Activated CD8-positive, alpha-beta memory T cell treated with anti-CD3 and anti-CD28 coated beads for 1 hour (primary cell): ENCODE measurements around the gene CAAP1.
"Not testable (repeated sequence)": the region's sequence is repeated elsewhere in the genome, so short reads cannot be mapped to it uniquely, and the experiment has no call there.

Source experiments
- DNase-seq, 2 donors: peaks; one replicate each; pipeline ENCODE4 v3.0.0-alpha.2; 2020; ENCODE audit warnings: low read depth in 1 of 2; ENCODE audit errors: extremely low read depth in 1 of 2

Gene CAAP1

DNA sequence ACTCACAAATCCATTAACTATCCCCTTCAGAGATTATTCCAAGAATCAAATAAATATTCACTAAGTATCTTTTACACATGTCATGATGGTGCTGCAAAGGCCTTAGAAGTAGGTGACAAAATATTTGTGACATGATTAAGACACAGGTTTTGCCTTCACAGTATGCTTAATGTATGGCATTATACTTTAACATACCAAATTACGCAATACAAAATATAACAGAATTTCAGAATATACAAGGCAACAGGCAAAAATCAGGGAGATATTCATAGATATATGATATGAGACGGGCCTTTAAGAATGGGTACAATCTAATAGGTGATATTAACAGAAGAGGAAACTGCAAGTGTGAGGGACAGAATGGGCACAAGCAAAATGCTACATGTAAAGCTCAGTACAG lies 41.6 kb downstream of the CAAP1 start:
- no peak for DNase-seq

DNA sequence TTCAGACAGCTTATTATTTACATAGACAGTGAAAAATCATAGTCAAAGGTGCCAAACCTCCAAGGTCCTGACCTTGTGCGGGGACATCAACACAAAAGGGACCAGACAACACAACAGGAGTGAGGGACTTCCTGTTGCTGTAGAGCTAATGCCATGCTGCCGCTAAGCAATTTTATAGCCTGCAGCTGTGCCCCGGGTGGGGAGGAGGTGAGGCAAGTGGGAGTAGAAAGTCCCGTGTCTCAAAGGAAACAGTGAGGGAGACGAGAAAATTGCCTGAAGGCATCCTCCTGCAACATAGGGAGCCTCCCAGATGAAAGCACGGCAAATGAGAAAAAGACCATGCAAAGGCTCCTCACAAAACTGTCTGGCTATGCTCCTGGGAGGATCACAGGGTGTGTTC lies 58.8 kb downstream of the CAAP1 start:
- no peak for DNase-seq

DNA sequence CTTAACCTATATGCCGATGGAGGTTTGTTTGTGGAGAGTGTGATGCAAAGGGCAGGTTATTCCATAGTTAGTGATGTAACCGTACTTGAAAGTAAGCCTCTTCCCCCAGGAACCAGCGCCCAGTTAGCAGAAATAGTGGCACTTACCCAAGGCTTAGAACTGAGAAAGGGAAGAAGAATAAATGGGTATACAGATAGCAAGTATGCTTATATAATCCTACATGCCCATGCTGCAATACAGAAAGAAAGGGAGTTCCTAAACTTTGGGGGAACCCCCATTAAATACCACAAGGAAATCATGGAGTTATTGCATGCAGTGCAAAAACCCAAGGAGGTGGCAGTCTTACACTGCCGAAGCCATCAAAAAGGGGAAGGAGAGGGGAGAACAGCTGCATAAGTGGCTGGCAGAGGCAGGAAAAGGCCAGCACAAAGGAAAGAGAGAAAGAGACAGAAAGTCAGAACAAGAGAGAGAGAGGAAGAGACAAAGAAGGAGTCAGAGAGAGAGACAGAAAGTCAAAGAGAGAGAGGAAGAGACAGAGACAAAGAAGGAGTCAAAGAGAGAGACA lies 64.1 kb downstream of the CAAP1 start:
- not testable (repeated sequence) for DNase-seq

DNA sequence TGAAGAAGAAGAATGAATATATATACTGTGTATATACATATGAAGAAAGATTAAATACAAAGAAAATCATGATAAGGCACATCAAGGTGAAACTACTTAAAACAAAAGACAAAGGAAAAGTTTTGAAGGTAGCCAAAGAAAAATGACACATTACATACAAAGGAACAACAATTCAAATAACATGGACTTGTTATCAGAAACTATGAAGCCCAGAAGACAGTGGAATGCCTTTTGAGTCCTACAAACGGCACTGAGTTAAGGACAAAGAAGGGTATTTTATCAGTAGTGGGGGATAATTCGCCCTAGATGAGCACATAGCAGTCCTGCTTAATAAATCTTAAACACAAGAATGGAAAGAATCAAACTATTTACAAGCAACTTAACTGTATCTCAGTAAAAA lies 77.8 kb downstream of the CAAP1 start:
- no peak for DNase-seq

DNA sequence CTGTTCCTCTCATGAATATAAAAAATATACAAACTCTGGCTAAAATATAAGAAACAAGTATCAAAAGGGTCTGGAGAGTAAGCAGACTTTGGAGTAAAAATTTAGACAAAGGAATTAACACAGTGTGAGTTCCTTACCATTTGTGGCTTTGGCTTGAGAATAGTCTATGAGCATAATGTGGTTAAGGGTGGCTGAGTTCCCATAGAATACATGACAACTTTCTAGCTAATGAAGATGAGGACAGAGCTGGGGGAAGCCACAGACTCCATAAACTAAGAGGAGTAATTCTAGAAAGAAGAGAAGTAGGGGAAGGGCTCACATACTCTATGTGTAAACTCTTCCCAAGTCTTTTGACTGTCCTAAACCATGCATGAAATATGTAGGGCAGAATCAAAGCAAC lies 79.4 kb downstream of the CAAP1 start:
- DNase-seq, result no peak

DNA sequence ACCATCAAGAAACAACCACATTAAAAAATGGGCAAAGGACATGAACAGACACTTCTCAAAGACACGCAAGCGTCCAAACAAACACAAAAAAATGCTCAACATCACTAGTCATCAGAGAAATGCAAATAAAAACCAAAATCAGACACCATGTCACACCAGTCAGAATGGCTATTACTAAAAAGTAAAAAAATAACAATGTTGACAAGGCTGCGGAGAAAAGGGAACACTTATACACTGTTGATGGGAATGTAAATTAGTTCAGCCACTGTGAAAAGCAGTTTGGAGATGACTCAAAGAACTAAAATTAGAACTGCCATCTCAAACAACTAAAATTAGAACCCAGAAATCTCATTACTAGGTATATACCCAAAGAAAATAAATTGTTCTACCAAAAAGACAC lies 80.4 kb downstream of the CAAP1 start:
- no peak for DNase-seq

DNA sequence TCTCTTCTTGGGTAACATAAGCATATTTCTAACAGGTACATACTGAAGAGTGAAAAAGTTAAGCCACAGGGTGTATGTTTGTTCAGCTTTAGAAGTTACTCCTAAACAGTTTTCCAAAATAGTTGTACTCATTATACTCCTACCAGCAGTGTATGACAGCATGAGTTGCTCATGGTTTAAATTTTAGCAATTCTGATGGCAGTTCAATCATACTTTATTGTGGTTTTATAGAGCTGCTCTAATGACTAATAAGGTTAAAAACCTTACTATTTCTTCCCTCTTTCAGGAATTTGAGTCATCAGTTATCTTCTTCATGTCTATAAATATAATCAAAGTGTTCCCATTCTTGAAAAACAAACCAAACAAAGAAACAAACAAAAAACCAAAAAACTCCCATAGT lies 81.5 kb downstream of the CAAP1 start:
- DNase-seq, result no peak

DNA sequence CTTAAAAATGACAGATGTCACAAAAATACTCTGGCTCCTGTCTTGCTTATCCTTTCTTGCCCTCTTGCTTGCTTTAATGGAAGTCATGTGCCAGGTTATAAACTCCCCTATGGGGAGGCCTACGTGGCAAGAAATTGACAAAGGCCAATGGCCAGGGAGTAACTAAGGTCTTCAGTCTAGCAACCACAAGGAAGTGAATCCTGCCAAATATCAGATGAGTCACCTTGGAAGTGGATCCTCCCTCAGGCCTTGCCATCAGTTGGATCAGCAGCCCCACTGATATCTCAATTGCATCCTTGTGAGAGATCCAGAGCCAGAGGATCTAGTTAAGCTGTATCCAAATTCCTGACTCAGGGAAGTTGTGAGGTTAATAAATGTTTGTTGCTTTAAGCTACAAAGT lies 82.8 kb downstream of the CAAP1 start:
- DNase-seq, result no peak

DNA sequence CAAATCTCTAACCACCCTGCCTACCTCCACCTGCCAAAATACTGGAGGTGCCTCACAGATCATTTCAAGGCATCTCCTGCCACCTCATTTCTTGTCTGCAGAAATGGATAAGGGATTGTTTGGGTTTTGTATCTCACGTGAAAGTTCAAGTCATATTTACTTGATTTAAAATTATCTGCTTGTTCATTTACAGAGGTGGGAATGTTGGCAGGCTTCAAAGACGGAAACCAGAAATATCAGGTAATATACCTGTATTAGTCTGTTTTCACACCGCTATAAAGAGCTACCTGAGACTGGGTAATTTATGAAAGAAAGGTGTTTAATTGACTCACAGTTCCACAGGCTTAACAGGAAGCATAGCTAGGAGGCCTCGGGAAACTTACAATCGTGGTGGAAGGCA lies 85.4 kb downstream of the CAAP1 start:
- no peak for DNase-seq

DNA sequence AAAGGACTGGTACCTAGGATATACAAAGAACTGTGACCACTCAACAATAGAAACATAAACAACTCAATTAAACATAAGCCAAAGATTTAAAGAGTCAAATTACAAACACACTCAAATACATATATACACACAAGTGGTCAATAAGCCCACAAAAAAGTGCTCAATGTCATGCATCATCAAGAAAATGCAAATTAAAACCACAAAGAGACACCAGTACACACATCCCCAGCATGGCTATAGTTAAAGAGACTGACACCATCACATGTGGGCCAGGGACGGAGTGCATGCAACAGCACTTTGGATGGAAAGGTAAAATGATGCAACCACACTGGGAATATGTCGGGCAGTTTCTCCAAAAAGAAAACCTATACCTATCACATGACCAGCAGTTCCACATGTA lies 89.7 kb downstream of the CAAP1 start:
- no peak for DNase-seq

DNA sequence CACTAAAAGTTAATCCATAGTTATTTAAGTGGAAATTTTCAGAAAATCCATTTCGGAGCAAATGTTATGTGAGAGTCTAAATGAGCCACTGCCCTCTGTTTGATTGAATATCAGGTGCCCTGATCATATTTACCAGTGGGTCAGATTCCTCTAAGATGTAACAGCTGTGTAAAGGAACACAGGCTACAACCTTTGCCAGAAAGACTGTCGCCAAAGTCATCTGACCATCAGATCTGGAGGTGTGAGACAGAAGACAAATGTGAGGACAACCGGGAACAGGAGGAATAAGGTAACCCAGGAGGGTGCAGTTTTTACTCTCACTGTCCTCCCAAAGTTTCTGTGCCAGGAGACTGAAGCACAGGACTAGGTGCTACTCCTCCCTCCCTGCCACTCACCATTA lies 90.8 kb downstream of the CAAP1 start:
- no peak for DNase-seq

DNA sequence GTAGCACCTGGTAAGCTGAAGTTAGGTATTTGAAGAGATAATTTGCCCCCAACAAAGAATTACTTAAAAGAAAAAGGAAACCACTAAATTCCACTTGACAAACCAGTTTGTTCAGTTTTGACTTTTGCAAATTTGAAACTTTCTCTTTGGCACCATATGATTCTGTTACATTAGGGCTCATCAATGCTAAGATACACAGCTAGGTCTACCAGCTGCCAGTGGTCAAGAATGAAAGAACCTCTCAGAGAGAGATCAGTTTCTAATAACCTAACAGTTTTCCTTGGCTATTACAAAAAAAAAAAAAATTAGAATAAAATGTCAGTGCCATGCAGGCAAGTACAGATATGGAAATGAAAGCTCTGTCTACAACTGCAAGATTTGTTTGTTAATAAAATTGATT lies 92.3 kb downstream of the CAAP1 start:
- DNase-seq, result no peak

DNA sequence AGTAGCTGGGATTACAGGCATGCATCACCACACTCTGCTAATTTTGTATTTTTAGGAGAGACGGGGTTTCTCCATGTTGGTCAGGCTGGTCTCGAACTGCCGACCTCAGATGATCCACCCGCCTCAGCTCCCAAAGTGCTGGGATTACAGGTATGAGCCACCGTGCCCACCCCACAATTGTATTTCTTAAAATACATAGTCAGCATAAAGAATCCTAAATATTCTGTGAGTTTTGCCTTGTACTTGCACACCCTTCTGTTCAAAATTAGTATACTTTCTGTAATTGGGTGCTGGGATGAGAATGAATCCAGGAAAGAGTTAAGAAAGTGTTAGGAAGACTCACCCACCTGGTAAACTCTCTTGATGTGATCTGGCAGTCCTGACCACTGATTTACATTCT lies 101.3 kb downstream of the CAAP1 start:
- DNase-seq, result no peak
